Hematopoietic multipotent progenitor cell treated with erythropoietin and hydrocortisone succinate and interleukin-3 and kit ligand, for 4 days (in vitro differentiated cells): ENCODE data around the gene SVIL.
"Not testable (repeated sequence)": the region's sequence is repeated elsewhere in the genome, so short reads cannot be mapped to it uniquely, and the experiment has no call there.

Experiments used
- DNase-seq: peaks from one replicate; pipeline ENCODE4 v3.0.0-alpha.2; 2015

The SVIL gene

GRCh38 chr10:29514306-29514705, 120.5 kb downstream of the SVIL start:
- DNase-seq: no peak

GRCh38 chr10:29512425-29512974, 122.3 kb downstream of the SVIL start:
- no peak for DNase-seq

GRCh38 chr10:29511806-29512205, 123.0 kb downstream of the SVIL start:
- not testable (repeated sequence) for DNase-seq

- not testable (repeated sequence) for DNase-seq
These were observed 124.2 kb downstream of the SVIL start for GRCh38 chr10:29510483-29511157.

GRCh38 chr10:29508554-29509244, 126.1 kb downstream of the SVIL start:
- no peak for DNase-seq

- DNase-seq: not testable (repeated sequence)
These were observed 127.0 kb downstream of the SVIL start for GRCh38 chr10:29507750-29508149.

GRCh38 chr10:29506324-29506921, 128.3 kb downstream of the SVIL start:
- not testable (repeated sequence) for DNase-seq

- DNase-seq: no peak
These were observed 132.4 kb downstream of the SVIL start for GRCh38 chr10:29502351-29502750.

GRCh38 chr10:29501692-29502091, 133.1 kb downstream of the SVIL start:
- DNase-seq: no peak

- no peak for DNase-seq
These were observed 134.7 kb downstream of the SVIL start for GRCh38 chr10:29499993-29500537.

GRCh38 chr10:29496341-29497162, 138.2 kb downstream of the SVIL start:
- peak; percentile 76 for DNase-seq

- DNase-seq: no peak
These were observed 139.4 kb downstream of the SVIL start for GRCh38 chr10:29495366-29495765.

GRCh38 chr10:29493697-29494096, 141.1 kb downstream of the SVIL start:
- no peak for DNase-seq

GRCh38 chr10:29492774-29493173, 142.0 kb downstream of the SVIL start:
- no peak for DNase-seq

- DNase-seq: no peak
These were observed 142.9 kb downstream of the SVIL start for GRCh38 chr10:29491918-29492317.

GRCh38 chr10:29490781-29491280, 143.9 kb downstream of the SVIL start:
- DNase-seq: not testable (repeated sequence)

GRCh38 chr10:29488471-29488870, 146.3 kb downstream of the SVIL start:
- not testable (repeated sequence) for DNase-seq

GRCh38 chr10:29487884-29488266, 146.9 kb downstream of the SVIL start:
- DNase-seq: not testable (repeated sequence)

GRCh38 chr10:29487032-29487883, 147.5 kb downstream of the SVIL start:
- not testable (repeated sequence) for DNase-seq

- no peak for DNase-seq
These were observed 148.3 kb downstream of the SVIL start for GRCh38 chr10:29486433-29486832.

- DNase-seq: not testable (repeated sequence)
These were observed 150.1 kb downstream of the SVIL start for GRCh38 chr10:29484677-29485076.
